GM08714 (cell line): Measurements from ENCODE around the gene CERS3.

Source experiments
- H3K4me3 ChIP-seq: fragments of 200-500 bp; sonication (Bioruptor generic); 2 replicates; pipeline ENCODE4 v1.5.1; 2014; ENCODE audit warnings: mild to moderate bottlenecking, low read length, inconsistent platforms
- ZNF274 ChIP-seq: IDR thresholded peaks from 2 replicates; pipeline ENCODE4 v1.6.1; 2012; ENCODE audit warnings: mild to moderate bottlenecking, low read depth, low read length

Gene CERS3

DNA sequence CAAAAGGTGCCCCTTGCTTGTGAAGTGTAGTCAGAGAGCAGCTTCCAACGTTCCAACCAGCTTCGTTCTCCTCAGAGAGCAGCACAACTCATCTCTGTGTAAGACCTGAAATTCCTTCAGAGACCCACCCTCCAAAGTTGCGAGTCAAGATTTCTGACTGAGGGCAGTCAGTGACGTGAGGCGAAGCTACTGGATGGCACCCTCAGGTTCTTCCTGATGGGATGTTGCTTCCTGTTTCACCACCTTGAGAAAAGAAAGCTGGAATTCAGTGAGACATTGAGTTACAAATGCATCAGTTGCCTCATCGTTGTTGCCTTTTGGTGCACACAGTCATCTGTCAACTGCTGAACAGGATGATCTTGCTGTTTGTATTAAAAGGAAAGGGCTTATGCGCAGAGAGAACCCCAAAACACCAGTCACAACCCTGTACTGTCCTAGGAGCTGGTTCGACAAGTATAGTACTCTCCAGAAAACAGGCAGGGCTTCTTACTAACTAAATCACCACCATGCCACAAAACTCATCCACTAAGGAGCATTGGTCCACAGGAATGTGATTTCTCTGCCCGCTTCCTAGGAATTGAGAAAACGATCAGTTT is at the start of gene CERS3:
Gene CERS3, minus strand, starts transcription at position 118 of the 596 bp plus-strand sequence. CDS start 27,101 bp downstream, outside the sequence.
- no peak for TF ChIP-seq ZNF274
- no peak within 1 kb of the TSS for H3K4me3 ChIP-seq

DNA sequence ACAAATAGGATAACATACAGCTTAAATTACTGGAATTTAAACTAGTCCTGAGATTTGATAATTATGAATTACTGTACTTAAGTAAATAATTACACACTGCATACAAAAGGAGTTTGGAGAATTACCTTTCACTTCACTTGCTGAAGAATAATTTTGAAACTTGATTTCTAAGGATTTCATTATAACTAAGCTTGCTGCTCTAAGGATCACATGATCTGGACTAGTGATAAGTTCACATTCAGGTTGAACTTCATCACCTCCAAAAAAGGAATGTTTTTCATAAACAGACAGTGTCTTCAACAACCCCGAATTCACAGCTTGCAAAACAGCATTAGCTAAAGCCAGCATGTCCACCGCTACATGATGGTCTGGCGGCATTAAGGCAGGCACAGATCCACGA is 44.8 kb upstream of the CERS3 start:
- TF ChIP-seq ZNF274, result no peak
- H3K4me3 ChIP-seq, result no peak overlapping the region

DNA sequence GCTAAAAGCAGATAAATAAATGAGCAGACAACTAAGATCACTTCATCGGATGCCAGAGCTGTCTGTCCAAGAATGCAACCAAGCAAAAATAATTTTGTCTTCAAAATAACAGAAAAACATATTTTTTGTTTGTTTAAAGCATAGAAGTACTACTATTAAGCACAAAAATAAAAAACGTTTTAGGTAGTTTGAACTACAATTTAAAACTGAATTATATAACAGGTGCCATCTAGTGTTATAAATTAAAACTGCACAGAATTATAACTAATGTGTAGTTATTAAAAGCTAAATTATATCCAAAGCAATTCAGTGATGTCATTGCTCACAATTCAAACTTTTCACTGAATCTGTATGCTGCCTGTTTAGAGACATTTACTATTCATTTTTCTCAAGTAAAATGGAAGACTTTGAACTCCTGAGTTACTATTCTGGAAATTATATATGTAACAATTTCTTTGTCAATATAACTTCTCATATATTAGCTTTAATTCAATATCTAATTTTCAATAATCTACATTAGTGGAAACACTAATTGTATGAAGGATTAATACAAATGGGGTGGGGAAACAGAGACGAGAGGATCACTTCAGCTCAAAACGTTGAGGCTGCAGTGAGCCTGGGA is 43.7 kb upstream of the CERS3 start:
- TF ChIP-seq ZNF274, result no peak
- no peak overlapping the region for H3K4me3 ChIP-seq

DNA sequence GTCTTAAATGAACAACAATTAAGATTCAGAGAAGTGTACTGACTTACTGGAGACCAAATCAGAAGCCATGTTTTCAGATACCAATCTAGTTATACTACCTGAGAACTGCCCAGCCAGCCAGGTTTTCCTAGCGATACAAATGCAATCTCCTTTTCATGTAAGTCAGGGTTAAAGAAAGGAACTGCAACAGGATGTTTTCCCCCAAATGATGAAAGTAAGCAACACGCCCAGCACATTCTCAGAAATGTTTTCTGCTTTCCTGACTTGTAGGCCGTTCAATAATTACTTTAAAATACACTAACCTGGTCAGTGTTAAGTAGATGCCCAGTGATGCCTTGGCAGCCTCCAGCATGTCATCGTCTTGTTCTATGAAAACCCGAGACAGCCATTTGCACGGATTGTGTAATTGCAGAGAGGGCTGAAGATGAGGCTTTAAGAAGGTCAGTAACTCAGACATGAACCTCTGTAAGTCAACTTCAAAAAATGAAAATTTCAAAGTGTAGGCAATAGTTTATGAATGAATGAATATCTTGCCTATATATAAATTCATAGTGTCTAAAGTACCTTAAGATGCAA is 42.9 kb upstream of the CERS3 start:
- no peak overlapping the region for H3K4me3 ChIP-seq
- TF ChIP-seq ZNF274, result no peak

DNA sequence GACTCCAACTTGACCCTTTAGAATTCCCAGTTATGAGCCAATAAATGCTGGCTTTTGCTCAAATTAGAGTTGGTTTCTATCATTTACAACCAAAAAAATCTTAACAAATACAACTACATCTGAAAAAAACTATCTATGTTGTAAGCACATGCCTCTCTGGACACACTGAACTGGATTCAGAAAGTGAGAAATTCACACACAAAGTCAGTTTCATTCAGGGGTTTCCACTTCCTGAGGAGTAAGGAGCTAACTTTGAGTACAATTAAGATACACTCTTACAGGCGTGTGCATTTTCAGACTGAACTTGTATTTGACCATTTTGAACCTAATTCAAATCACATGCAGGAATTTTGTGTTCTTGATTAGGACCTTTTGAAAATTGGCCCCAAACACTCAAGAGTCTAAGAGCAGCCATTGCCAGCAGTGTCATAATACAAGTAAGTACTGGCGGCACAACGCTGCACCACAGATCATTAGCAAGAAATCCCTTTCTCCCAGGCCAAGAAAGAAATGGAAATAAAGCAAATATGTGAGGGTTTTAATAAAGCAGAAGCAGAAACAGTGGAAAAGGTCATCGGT is 42.1 kb upstream of the CERS3 start:
- H3K4me3 ChIP-seq, result no peak overlapping the region
- TF ChIP-seq ZNF274, result no peak

DNA sequence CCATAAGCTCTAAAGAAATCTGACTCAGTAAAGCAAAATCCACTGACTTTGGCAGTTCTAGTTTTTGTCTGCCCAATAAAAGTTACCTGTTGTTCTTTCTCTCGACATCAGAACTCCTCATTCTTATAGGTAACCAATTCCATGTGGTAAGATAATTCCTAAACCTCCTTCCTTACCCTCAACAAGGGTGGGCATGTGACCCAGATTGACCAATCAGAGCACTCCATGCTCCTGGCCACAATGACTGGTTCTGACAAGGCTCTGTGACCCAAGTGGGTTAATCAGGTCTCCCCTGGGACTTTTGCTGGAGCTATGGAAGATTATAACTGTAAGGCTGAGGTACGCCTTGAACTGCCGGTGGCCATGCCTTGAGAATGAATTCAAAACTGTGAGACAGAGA is 41.5 kb upstream of the CERS3 start:
- TF ChIP-seq ZNF274, result no peak
- H3K4me3 ChIP-seq, result no peak overlapping the region

DNA sequence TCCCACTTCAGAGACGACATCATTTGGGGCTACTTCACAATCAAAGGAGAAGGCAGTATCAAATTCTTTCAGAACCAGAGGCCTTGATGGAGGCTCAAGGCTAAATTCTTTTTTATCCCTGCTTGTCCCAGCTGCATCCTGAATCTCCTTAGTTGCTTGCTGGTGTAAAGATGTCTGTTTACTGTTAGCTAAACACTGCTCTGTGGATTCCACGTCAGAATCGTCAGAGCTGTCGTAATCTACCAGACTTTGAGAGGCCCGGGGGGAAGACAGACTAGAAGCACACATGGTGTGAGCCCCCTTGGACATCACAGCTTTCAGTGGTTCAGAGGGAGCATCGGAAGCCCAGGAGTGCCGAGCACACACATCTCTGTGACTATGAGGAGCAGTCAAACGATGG is 40.6 kb upstream of the CERS3 start:
- no peak for TF ChIP-seq ZNF274
- H3K4me3 ChIP-seq, result no peak overlapping the region

DNA sequence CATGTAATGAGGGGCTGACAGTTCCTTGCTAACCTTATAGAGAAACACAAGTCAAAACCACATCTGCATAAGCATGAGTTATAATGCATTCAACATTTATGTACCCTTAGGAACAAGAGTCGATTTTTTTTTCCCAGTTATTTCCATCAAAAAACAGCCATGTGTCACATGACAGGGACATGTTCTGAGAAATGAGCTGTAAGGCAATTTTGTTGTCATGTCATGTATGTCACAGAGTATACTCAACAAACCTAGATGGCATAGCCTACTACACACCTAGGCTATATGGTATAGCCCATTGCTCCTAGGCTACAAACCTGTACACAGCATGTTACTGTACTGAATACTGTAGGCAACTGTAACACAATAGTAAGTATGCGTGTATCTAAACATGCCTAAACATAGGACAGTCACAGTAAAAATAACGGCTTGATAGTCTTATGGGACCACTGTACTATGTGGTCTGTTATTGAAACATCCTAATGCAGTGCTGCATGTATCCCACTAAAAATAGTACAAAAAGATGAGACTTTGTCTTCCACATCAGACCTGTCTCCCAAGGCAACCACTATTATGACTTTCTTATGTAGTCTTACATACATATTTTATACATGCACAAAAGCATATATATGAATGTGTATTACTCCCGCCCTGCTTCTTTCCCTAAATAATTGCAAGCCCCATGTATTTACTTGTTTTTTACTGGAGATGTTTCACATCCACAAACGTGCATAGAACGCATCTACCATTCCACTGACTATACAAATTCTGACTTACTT is 38.3 kb upstream of the CERS3 start:
- no peak for TF ChIP-seq ZNF274

DNA sequence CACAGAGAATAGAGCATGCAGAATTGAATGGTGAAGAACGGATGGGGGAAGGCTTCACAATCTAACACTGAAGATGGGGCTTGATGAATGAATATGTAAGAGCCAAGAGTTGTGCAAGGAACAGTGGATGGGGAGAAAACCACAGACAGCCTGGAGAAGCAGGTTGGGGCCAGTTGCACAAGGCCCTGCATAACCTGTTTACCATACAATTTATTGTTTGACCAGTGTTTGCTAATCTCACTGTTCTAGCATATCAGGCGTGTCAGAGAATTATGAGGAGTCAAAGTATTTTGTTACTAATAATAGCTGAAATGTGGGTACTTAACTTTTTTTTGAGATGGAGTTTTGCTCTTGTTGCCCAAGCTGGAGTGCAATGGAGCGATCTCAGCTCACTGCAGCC is 36.8 kb upstream of the CERS3 start:
- no peak overlapping the region for H3K4me3 ChIP-seq
- TF ChIP-seq ZNF274, result no peak

More for the DNA sequence above, 38.3 kb upstream of the CERS3 start:
- no peak overlapping the region for H3K4me3 ChIP-seq

DNA sequence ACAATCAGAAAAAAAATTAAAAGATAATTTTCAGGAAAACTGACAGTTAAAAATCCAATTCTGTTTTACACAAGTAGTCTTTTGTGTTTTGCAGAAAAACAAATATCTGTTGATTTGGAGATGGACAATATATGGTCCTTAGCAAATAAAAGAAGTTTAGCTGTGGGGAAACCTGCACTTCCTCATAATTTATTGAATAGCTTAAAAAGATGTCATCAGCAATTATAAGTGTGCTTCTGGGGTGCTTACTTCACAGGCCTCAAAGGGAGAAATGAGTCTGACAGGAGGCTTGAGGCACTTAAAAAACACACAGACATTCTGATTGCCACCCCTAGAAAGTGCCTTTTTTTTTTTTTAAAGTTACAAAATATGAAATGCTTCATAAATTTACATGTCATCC is 31.6 kb upstream of the CERS3 start:
- no peak for TF ChIP-seq ZNF274
- no peak overlapping the region for H3K4me3 ChIP-seq

DNA sequence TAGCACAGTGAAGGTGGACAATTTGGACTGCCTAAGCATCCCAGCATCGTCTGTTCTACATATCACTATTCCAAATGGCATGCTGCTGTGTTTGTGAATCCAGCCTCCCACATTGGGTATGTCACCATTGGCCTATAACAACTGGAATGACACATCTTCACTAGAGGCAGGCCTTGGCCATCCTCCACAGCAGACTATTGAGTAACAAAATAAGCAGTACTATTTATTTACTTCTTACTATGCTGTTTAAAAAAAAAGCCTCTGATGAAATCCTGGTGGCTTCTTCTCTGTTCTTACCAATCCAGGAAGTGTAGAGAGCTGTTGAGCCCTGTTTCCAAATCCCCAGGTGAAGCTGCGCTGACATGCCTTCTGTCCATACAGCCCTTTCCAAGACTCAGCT is 30.6 kb upstream of the CERS3 start:
- no peak for TF ChIP-seq ZNF274
- no peak overlapping the region; the same call in 1 of the 2 replicates for H3K4me3 ChIP-seq

DNA sequence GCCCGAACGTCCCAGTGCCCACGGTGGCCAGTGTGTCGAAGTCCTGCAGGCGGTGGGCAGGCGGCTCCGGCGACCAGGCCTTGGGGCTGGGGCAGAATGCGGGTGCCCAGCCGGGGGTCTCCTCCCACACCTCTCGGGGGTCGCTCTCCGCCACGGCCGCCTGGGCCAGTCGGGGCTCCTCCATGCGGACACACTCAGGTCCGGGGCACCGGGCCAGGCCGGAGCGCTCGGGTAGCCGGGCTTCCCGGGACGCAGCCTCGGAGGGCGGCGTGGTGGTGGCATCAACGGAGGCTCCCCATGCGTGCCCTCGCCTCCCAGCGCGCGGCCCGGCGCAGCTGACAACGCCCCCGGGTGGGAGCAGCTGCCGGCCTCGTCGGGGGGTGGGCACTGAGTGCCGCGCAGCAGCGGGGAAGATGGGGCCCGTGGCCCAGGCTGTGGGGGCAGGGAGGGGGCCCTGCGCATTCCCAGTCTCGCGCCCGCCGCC is 30.1 kb upstream of the CERS3 start:
- peak overlapping the region; percentile 44; the same call in 1 of the 2 replicates for H3K4me3 ChIP-seq
- no peak for TF ChIP-seq ZNF274

DNA sequence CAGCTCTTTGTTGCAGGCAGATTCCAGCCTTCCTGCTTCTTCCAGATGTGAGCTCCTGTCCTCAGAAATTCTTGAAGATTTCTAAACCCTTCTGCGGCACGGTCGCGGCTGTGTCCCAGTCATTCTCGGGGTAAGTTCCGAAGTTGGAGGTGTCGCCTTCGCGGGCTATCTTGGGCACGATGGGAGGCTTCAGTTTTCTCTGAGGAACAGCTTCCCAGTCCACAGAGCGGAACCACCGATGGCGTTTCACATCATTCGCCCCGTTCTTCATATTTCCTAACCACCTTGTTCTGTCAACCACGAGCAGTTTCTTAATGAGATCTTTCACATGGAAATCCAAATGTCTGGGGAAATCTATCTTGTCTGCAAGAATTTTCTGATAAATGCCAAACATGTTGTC is 24.7 kb upstream of the CERS3 start:
- TF ChIP-seq ZNF274, result no peak
- H3K4me3 ChIP-seq, result no peak overlapping the region

DNA sequence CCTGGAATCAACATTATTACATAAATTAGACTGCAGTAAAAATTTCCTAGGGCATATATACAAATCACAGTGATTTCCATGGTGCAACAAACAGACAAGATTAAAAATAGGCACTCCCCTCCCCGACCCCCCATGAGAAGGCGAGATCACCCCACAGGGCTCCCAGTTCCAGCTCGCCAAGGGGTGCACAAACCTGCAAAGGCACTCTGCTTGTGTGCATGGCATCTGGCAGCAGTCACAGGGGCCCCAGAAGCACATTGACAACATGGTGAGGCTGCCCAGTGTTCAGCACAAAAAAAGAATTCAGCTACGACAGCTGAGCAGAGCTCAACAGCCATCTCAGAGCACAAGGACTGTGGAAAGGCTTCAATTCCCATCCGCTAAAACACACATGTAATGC is 19.2 kb upstream of the CERS3 start:
- no peak overlapping the region for H3K4me3 ChIP-seq
- TF ChIP-seq ZNF274, result no peak

DNA sequence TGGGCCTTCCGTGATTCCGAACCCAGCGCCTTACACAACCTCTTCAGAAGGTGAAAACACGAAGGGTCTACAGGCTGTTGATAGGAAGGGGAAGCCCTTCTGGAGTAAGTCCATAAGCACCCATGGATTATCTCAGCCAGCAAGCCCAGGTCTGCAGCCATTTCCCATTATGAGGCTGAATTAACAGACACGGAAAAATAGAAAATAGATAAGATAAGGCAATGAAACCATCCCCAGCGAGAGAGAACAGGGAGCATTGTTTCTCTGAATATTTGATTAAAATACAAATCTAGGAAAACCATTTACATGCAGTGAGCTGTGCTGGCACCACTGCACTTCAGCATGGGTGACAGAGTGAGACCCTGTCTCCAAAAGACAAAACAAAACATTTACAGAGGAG is 16.2 kb upstream of the CERS3 start:
- no peak overlapping the region for H3K4me3 ChIP-seq
- TF ChIP-seq ZNF274, result no peak
